ENCODE data around the gene SYNPO. TPM values are rescaled to one million over a fixed set of nuclear protein-coding genes. Genes with fewer than 3 reads are reported as not detected.

SYNPO gene
- total and polyA plus RNA-seq, 7 donors: 136 to 855 (median 628) TPM

- WGBS, 3 donors: 48 to 60% (median 53%) methylated on average over 4 of the region's 4 CpGs
- Histone ChIP-seq H3K9me3 (no peaks in the 10 kb centered on the region), H3K4me3 (no peak overlapping the region), H3K27ac (peak overlapping the region; percentile 98), H3K36me3 (ENCODE audit: insufficient read depth in 1 of 2, low read depth in 1 of 2) (no peaks in the 10 kb centered on the region), H3K27me3 (ENCODE audit: insufficient read depth in 3 of 3, low read length in 2 of 3) (no peaks in the 10 kb centered on the region), H3K4me1 (peaks cover 94% of the 10 kb centered on the region)
- DNase-seq (peak in 1 of 2 donors; percentile 1), ATAC-seq (no peak)
- intact Hi-C loops (cut with DNase I): no loop called here
- TF ChIP-seq CTCF (IDR thresholded peaks at IDR 0.05): no peak
Observed at GRCh38 chr5:150612905-150613670, 27.4 kb upstream of the SYNPO start.

GRCh38 chr5:150613991-150614660 lies 26.3 kb upstream of the SYNPO start:
- Histone ChIP-seq H3K27ac (peak overlapping the region; percentile 98), H3K36me3 (ENCODE audit: insufficient read depth in 1 of 2, low read depth in 1 of 2) (no peaks in the 10 kb centered on the region), H3K27me3 (ENCODE audit: insufficient read depth in 3 of 3, low read length in 2 of 3) (no peaks in the 10 kb centered on the region), H3K4me1 (peaks cover 94% of the 10 kb centered on the region), H3K4me3 (no peak overlapping the region), H3K9me3 (no peaks in the 10 kb centered on the region)
- ATAC-seq: no peak
- intact Hi-C loops (cut with DNase I): no loop called here
- WGBS, 3 donors: 26 to 43% (median 36%) methylated on average over 9 of the region's 9 CpGs
- peak; percentile 19 for TF ChIP-seq CTCF (IDR thresholded peaks at IDR 0.05)
- DNase-seq: peak in 1 of 2 donors; percentile 52

- Histone ChIP-seq H3K27ac (peak overlapping the region; percentile 98), H3K9me3 (no peaks in the 10 kb centered on the region), H3K36me3 (ENCODE audit: insufficient read depth in 1 of 2, low read depth in 1 of 2) (no peaks in the 10 kb centered on the region), H3K4me1 (peaks cover 94% of the 10 kb centered on the region), H3K27me3 (ENCODE audit: insufficient read depth in 3 of 3, low read length in 2 of 3) (no peaks in the 10 kb centered on the region), H3K4me3 (no peak overlapping the region)
- intact Hi-C loops (cut with DNase I): no loop called here
- 17 to 53% (median 23%) methylated on average over 4 of the region's 4 CpGs for WGBS, 3 donors
- no peak for TF ChIP-seq CTCF (IDR thresholded peaks at IDR 0.05)
- peak in 1 of 2 donors; percentile 46 for DNase-seq
- ATAC-seq: no peak
Observed at GRCh38 chr5:150614661-150615060, 25.8 kb upstream of the SYNPO start.

- no peaks in the 10 kb centered on the region for H3K27me3 ChIP-seq (ENCODE audit: insufficient read depth in 3 of 3, low read length in 2 of 3)
- whole genome bisulfite sequencing, 3 donors: 7 to 9% (median 7%) methylated on average over 17 of the region's 17 CpGs
- TF ChIP-seq CTCF (IDR thresholded peaks at IDR 0.05): no peak
- H3K27ac ChIP-seq: peak overlapping the region; percentile 98
- intact Hi-C loops (cut with DNase I): no loop called here
- H3K36me3 ChIP-seq (ENCODE audit: insufficient read depth in 1 of 2, low read depth in 1 of 2): no peaks in the 10 kb centered on the region
- peak in 1 of 2 donors; percentile 51 for DNase-seq
- H3K4me1 ChIP-seq: peaks cover 90% of the 10 kb centered on the region
- ATAC-seq: peak in 1 of 4 donors; percentile 25
- H3K4me3 ChIP-seq: no peak overlapping the region
- H3K9me3 ChIP-seq: no peaks in the 10 kb centered on the region
Observed at GRCh38 chr5:150615141-150615699, 25.2 kb upstream of the SYNPO start.
